Endothelial cell of umbilical vein (primary cell): ENCODE results near the gene NEU4.

Experiments used
- EZH2 ChIP-seq: IDR thresholded peaks from 2 replicates; pipeline ENCODE4 v1.6.1; 2012; ENCODE audit warnings: borderline replicate concordance, low read depth, mild to moderate bottlenecking, moderate library complexity, low read length, inconsistent platforms; ENCODE audit not compliant: severe bottlenecking
- POLR2A ChIP-seq: IDR thresholded peaks from 2 replicates; pipeline ENCODE4 v1.6.1; 2012; ENCODE audit warnings: low read depth, mild to moderate bottlenecking, control low read depth, low read length
- POLR2AphosphoS5 ChIP-seq: IDR thresholded peaks from 2 replicates; pipeline ENCODE4 v1.6.1; 2012; ENCODE audit warnings: low read depth, mild to moderate bottlenecking, control low read depth, low read length, moderate library complexity; ENCODE audit not compliant: insufficient read depth
- TF ChIP-seq, protein P1 (sequence below), 2 donors: IDR thresholded peaks; 1 replicate in 1 of 2; 2 replicates in 1 of 2; pipeline ENCODE4 v1.5.1; 2011; ENCODE audit warnings: low read length in 2 of 2, mild to moderate bottlenecking in 2 of 2, moderate library complexity in 2 of 2, control low read depth in 1 of 2, inconsistent platforms in 1 of 2, low read depth in 1 of 2; ENCODE audit not compliant: insufficient read depth in 1 of 2; ENCODE audit errors: extremely low read depth in 1 of 2

GRCh38 chr2:241865416-241865956, 56.5 kb downstream of the NEU4 start:
- TF ChIP-seq, protein P1, sequence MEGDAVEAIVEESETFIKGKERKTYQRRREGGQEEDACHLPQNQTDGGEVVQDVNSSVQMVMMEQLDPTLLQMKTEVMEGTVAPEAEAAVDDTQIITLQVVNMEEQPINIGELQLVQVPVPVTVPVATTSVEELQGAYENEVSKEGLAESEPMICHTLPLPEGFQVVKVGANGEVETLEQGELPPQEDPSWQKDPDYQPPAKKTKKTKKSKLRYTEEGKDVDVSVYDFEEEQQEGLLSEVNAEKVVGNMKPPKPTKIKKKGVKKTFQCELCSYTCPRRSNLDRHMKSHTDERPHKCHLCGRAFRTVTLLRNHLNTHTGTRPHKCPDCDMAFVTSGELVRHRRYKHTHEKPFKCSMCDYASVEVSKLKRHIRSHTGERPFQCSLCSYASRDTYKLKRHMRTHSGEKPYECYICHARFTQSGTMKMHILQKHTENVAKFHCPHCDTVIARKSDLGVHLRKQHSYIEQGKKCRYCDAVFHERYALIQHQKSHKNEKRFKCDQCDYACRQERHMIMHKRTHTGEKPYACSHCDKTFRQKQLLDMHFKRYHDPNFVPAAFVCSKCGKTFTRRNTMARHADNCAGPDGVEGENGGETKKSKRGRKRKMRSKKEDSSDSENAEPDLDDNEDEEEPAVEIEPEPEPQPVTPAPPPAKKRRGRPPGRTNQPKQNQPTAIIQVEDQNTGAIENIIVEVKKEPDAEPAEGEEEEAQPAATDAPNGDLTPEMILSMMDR (IDR thresholded peaks at IDR 0.05; ENCODE audit: extremely low read depth in 1 of 2, insufficient read depth in 1 of 2, low read depth in 1 of 2, low read length in 2 of 2): no peak
- TF ChIP-seq EZH2 (no peak), POLR2A (no peak), POLR2AphosphoS5 (no peak)
